PC-3 (cell line): ENCODE results near the gene CDH6. TPM values are rescaled to one million over a fixed set of nuclear protein-coding genes. Genes with fewer than 3 reads are reported as not detected.

ENCODE experiments used
- ATAC-seq: fragments of 200-7000 bp; cut with Tn5 transposase; 2 replicates; pipeline ENCODE4 v1.9.1; 2020; ENCODE audit warnings: mild to moderate bottlenecking, moderate library complexity
- BruUV-seq: library from RNA; stranded (reverse); fragments of 400-500 nt; replicated peaks from 2 replicates; lab custom pipeline; 2021; lab: Mats Ljungman, UMichigan
- CTCF ChIA-PET: fragments of 300-600 bp; sonication (Branson Sonifier 250); formaldehyde crosslinking; loops from one replicate; lab custom pipeline; 2022; ENCODE audit warnings: antibody characterized with exemption; lab: Charles Lee
- POLR2A ChIA-PET: fragments of 300-600 bp; sonication (Branson Sonifier 250); formaldehyde crosslinking; loops from one replicate; lab custom pipeline; 2022; ENCODE audit warnings: antibody characterized with exemption; ENCODE audit not compliant: unreplicated experiment; lab: Charles Lee
- DNase-seq: peaks from one replicate; pipeline ENCODE4 v3.0.0-alpha.2; 2015
- H2AFZ ChIP-seq: fragments of 300-600 bp; sonication (generic); 2 replicates; pipeline ENCODE4 v1.6.0; 2016; ENCODE audit warnings: antibody characterized with exemption, low read length
- H3F3A ChIP-seq: fragments of 300-600 bp; sonication (generic); one replicate; pipeline ENCODE4 v1.6.0; 2017; ENCODE audit warnings: antibody characterized with exemption, low read length, control low read depth, mild to moderate bottlenecking; ENCODE audit not compliant: unreplicated experiment
- H3K27ac ChIP-seq: fragments of 300-600 bp; sonication (generic); 2 replicates; pipeline ENCODE4 v1.5.1; 2016; ENCODE audit warnings: mild to moderate bottlenecking, low read length
- H3K27me3 ChIP-seq: fragments of 300-600 bp; sonication (generic); 2 replicates; pipeline ENCODE4 v1.6.1; 2016; ENCODE audit warnings: low read length, mixed read lengths
- H3K36me3 ChIP-seq: fragments of 300-600 bp; sonication (generic); 2 replicates; pipeline ENCODE4 v1.6.1; 2016; ENCODE audit warnings: low read depth, mixed run types, low read length, mixed read lengths
- H3K4me1 ChIP-seq: fragments of 300-600 bp; sonication (generic); 2 replicates; pipeline ENCODE4 v1.5.1; 2016; ENCODE audit warnings: low read length; ENCODE audit not compliant: insufficient read depth
- H3K4me2 ChIP-seq: fragments of 300-600 bp; sonication (generic); 2 replicates; pipeline ENCODE4 v1.6.0; 2016; ENCODE audit warnings: low read length
- H3K4me3 ChIP-seq: fragments of 300-600 bp; sonication (generic); 2 replicates; pipeline ENCODE4 v1.5.1; 2016; ENCODE audit warnings: mild to moderate bottlenecking, low read length, mixed read lengths
- H3K79me2 ChIP-seq: fragments of 300-600 bp; sonication (generic); 2 replicates; pipeline ENCODE4 v1.6.1; 2017; ENCODE audit warnings: low read length, mixed read lengths
- H3K9ac ChIP-seq: fragments of 300-600 bp; sonication (generic); 2 replicates; pipeline ENCODE4 v1.6.0; 2016; ENCODE audit warnings: mild to moderate bottlenecking, low read length
- H3K9me2 ChIP-seq: fragments of 300-600 bp; sonication (generic); replicated peaks from 2 replicates; pipeline ENCODE4 v1.6.1; 2016; ENCODE audit warnings: mixed run types, low read length, mixed read lengths
- H3K9me3 ChIP-seq: fragments of 300-600 bp; sonication (generic); 2 replicates; pipeline ENCODE4 v1.6.1; 2016; ENCODE audit warnings: low read length, mixed read lengths
- H4K20me1 ChIP-seq: fragments of 300-600 bp; sonication (generic); 2 replicates; pipeline ENCODE4 v1.6.1; 2016; ENCODE audit warnings: low read length, mixed read lengths
- EZH2 ChIP-seq: fragments of 300-600 bp; sonication (generic); IDR thresholded peaks from one replicate; pipeline ENCODE4 v1.6.1; 2017; ENCODE audit warnings: antibody characterized with exemption, mild to moderate bottlenecking, low read length; ENCODE audit not compliant: unreplicated experiment
- EZH2phosphoT487 ChIP-seq: fragments of 300-600 bp; sonication (generic); IDR thresholded peaks from 2 replicates; pipeline ENCODE4 v1.6.1; 2018; ENCODE audit warnings: mild to moderate bottlenecking, antibody characterized with exemption, low read length, borderline replicate concordance
- intact Hi-C: fragments of 100-400 bp; cut with micrococcal nuclease; formaldehyde crosslinking; loops from 2 replicates; pipeline ENCODE4 v1.9.0; 2023
- total RNA-seq: library from RNA; depleted of rRNA; stranded (reverse); fragments of >200 nt; gene quantifications from 2 replicates; pipeline ENCODE4 v1.2.3, GENCODE V29; 2014
- TF ChIP-seq, protein P1 (sequence below): fragments of 300-600 bp; sonication (generic); conservative IDR thresholded peaks from 2 replicates; pipeline ENCODE4 v1.5.1; 2017; ENCODE audit warnings: antibody characterized with exemption, low read depth, mild to moderate bottlenecking, low read length

Gene CDH6
- total RNA-seq, 1 experiment from 2014 or later = 1.9 TPM

GRCh38 chr5:31355337-31355736, 161.9 kb downstream of the CDH6 start:
- no peak for ATAC-seq
- no peaks in the 10 kb centered on the region for H3K79me2 ChIP-seq
- no peak overlapping the region for H2AFZ ChIP-seq
- no peaks in the 10 kb centered on the region for H3K9me2 ChIP-seq
- intact Hi-C loops = no loop called here
- H3K4me3 ChIP-seq = no peak overlapping the region
- TF ChIP-seq EZH2 = no peak
- no peak for TF ChIP-seq EZH2phosphoT487
- TF ChIP-seq, protein P1, sequence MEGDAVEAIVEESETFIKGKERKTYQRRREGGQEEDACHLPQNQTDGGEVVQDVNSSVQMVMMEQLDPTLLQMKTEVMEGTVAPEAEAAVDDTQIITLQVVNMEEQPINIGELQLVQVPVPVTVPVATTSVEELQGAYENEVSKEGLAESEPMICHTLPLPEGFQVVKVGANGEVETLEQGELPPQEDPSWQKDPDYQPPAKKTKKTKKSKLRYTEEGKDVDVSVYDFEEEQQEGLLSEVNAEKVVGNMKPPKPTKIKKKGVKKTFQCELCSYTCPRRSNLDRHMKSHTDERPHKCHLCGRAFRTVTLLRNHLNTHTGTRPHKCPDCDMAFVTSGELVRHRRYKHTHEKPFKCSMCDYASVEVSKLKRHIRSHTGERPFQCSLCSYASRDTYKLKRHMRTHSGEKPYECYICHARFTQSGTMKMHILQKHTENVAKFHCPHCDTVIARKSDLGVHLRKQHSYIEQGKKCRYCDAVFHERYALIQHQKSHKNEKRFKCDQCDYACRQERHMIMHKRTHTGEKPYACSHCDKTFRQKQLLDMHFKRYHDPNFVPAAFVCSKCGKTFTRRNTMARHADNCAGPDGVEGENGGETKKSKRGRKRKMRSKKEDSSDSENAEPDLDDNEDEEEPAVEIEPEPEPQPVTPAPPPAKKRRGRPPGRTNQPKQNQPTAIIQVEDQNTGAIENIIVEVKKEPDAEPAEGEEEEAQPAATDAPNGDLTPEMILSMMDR = no peak
- peaks cover 31% of the 10 kb centered on the region for H3K27me3 ChIP-seq
- H3K9ac ChIP-seq = no peak overlapping the region
- H3K4me2 ChIP-seq = no peak overlapping the region
- H4K20me1 ChIP-seq = no peaks in the 10 kb centered on the region
- DNase-seq = no peak
- ChIA-PET POLR2A (no interaction called here), CTCF (no interaction called here)
- no peaks in the 10 kb centered on the region for H3F3A ChIP-seq
- no peaks in the 10 kb centered on the region for H3K4me1 ChIP-seq
- no peak overlapping the region for H3K27ac ChIP-seq
- H3K9me3 ChIP-seq = no peaks in the 10 kb centered on the region
- no peaks in the 10 kb centered on the region for H3K36me3 ChIP-seq
- BruUV-seq = no TSS peak

- H3K4me1 ChIP-seq = no peaks in the 10 kb centered on the region
- POLR2A ChIA-PET = no interaction called here
- H3K4me2 ChIP-seq = no peak overlapping the region
- H2AFZ ChIP-seq = no peak overlapping the region
- no peaks in the 10 kb centered on the region for H3K9me2 ChIP-seq
- H3K36me3 ChIP-seq = no peaks in the 10 kb centered on the region
- H3F3A ChIP-seq = no peaks in the 10 kb centered on the region
- intact Hi-C loops = no loop called here
- BruUV-seq = no TSS peak
- peaks cover 25% of the 10 kb centered on the region for H3K27me3 ChIP-seq
- no peak overlapping the region for H3K27ac ChIP-seq
- CTCF ChIA-PET = no interaction called here
- no peak overlapping the region for H3K4me3 ChIP-seq
- no peaks in the 10 kb centered on the region for H3K79me2 ChIP-seq
- ATAC-seq (no peak), DNase-seq (no peak)
- H3K9me3 ChIP-seq = no peaks in the 10 kb centered on the region
- TF ChIP-seq, protein P1 = no peak
- TF ChIP-seq EZH2phosphoT487 (no peak), EZH2 (no peak)
- no peak overlapping the region for H3K9ac ChIP-seq
- no peaks in the 10 kb centered on the region for H4K20me1 ChIP-seq
Observed at GRCh38 chr5:31357038-31357437, 163.6 kb downstream of the CDH6 start.

DNA sequence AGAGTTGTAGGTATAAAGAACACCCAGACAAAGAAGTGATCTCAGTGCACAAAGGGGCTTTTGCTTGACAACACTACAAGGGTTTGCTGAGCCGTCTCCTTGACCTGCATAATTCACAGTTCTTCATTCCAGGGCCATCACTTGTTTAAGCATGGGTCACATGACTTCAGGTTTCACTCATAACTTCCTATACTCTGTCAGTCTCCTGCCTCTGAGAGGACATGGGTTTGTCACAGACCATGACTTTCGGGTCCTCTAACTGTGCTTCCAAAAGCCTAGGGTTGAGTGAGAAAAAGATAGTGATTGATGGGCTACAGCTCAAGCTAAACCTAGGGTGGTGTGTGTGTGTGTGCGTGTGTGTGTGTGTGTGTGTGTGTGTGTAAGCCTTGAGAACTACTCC, 166.4 kb downstream of the CDH6 start:
- POLR2A ChIA-PET = no interaction called here
- Histone ChIP-seq H3K4me1 (no peaks in the 10 kb centered on the region), H3K4me2 (no peak overlapping the region), H2AFZ (no peak overlapping the region), H3K79me2 (no peaks in the 10 kb centered on the region), H3K4me3 (no peak overlapping the region), H3K27ac (no peak overlapping the region), H3F3A (no peaks in the 10 kb centered on the region), H3K27me3 (no peaks in the 10 kb centered on the region), H3K9ac (no peak overlapping the region), H3K9me2 (no peaks in the 10 kb centered on the region), H3K36me3 (no peaks in the 10 kb centered on the region), H4K20me1 (no peaks in the 10 kb centered on the region), H3K9me3 (no peaks in the 10 kb centered on the region)
- TF ChIP-seq, protein P1 = no peak
- TF ChIP-seq EZH2phosphoT487 (no peak), EZH2 (no peak)
- no TSS peak for BruUV-seq
- DNase-seq (no peak), ATAC-seq (no peak)
- intact Hi-C loops = no loop called here
- CTCF ChIA-PET = no interaction called here
